ENCODE measurements around the gene EXOC7.
"Not testable (repeated sequence)": the region's sequence is repeated elsewhere in the genome, so short reads cannot be mapped to it uniquely, and the experiment has no call there.

Gene EXOC7

GRCh38 chr17:76049239-76049638 is 54.3 kb downstream of the EXOC7 start:
- no peak for DNase-seq (ENCODE audit: extremely low read depth, low read depth)
- TF ChIP-seq, protein P1, sequence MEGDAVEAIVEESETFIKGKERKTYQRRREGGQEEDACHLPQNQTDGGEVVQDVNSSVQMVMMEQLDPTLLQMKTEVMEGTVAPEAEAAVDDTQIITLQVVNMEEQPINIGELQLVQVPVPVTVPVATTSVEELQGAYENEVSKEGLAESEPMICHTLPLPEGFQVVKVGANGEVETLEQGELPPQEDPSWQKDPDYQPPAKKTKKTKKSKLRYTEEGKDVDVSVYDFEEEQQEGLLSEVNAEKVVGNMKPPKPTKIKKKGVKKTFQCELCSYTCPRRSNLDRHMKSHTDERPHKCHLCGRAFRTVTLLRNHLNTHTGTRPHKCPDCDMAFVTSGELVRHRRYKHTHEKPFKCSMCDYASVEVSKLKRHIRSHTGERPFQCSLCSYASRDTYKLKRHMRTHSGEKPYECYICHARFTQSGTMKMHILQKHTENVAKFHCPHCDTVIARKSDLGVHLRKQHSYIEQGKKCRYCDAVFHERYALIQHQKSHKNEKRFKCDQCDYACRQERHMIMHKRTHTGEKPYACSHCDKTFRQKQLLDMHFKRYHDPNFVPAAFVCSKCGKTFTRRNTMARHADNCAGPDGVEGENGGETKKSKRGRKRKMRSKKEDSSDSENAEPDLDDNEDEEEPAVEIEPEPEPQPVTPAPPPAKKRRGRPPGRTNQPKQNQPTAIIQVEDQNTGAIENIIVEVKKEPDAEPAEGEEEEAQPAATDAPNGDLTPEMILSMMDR (IDR thresholded peaks at IDR 0.05; ENCODE audit: low read depth, low read length) = no peak

- no peak for DNase-seq (ENCODE audit: extremely low read depth, low read depth)
- TF ChIP-seq, protein P1 (IDR thresholded peaks at IDR 0.05; ENCODE audit: low read depth, low read length) = no peak
Measured at GRCh38 chr17:76048711-76049110, 54.9 kb downstream of the EXOC7 start.

- TF ChIP-seq, protein P1 (IDR thresholded peaks at IDR 0.05; ENCODE audit: low read depth, low read length) = no peak
- no peak for DNase-seq (ENCODE audit: extremely low read depth, low read depth)
Measured at GRCh38 chr17:76048025-76048605, 55.5 kb downstream of the EXOC7 start.

DNA sequence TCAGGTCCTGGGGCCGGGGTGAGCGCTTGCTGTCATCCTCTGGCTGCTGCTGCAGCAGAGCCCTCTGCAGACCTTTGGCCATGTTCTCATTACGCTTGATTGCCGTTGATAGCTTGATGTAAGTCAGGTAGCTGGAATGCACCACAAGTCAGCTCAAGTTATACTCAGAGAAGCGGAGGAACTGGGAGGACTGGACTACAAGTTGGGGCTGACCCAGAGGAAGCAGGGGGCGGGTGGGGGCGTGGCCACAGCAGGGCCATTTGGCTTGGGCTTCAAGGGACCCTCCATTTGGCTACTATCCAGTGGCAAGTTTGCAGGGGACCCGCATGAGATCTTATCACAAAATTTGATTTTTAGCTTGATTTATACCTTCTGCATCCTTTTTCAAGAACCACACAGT is 57.5 kb downstream of the EXOC7 start:
- DNase-seq (ENCODE audit: extremely low read depth, low read depth) = no peak
- TF ChIP-seq, protein P1 (IDR thresholded peaks at IDR 0.05; ENCODE audit: low read depth, low read length) = no peak

- DNase-seq (ENCODE audit: extremely low read depth, low read depth) = not testable (repeated sequence)
Measured at GRCh38 chr17:76044475-76045007, 59.0 kb downstream of the EXOC7 start.

DNA sequence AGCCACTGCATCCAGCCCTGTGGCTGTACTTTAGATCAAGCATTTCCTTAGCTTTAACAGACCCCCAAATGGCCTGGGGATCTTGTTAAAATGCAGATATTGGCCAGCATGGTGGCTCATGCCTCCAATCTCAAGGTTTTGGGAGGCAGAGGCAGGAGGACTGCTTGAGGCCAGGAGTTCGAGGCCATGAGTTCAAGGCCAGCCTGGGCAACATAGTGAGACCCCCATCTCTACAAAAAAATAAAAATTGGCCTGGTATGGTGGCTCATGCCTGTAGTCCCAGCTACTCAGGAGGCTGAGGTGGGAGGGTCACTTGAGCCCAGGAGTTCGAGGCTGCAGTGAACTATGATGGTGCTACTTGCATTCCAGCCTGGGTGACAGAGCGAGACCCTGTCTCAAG is 60.7 kb downstream of the EXOC7 start:
- DNase-seq (ENCODE audit: extremely low read depth, low read depth) = not testable (repeated sequence)

DNA sequence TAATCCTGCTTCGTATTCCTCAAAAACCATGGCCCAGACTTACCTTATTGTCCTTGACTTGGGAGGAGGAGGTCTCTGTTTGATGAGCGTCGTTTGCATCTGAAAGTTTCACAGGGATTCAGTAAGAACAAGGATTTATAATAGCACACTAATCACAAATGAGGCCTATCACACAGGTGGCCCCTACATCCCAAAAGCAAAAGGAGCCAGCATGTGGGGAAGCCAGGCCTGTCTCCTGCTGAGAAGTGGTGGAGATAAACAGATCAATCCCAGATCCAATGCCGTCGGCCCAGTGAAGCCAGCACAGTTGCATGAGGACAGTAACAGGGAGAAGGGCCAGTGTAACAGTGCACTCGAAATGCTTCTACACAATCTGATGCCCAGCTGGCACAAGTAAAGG is 63.2 kb downstream of the EXOC7 start:
- no peak for DNase-seq (ENCODE audit: extremely low read depth, low read depth)
- TF ChIP-seq, protein P1 (IDR thresholded peaks at IDR 0.05; ENCODE audit: low read depth, low read length) = no peak

- TF ChIP-seq, protein P1 (IDR thresholded peaks at IDR 0.05; ENCODE audit: low read depth, low read length) = no peak
- DNase-seq (ENCODE audit: extremely low read depth, low read depth) = no peak
Measured at GRCh38 chr17:76039121-76039520, 64.5 kb downstream of the EXOC7 start.
